ENCODE results near the gene BSPRY.

BSPRY gene

DNA sequence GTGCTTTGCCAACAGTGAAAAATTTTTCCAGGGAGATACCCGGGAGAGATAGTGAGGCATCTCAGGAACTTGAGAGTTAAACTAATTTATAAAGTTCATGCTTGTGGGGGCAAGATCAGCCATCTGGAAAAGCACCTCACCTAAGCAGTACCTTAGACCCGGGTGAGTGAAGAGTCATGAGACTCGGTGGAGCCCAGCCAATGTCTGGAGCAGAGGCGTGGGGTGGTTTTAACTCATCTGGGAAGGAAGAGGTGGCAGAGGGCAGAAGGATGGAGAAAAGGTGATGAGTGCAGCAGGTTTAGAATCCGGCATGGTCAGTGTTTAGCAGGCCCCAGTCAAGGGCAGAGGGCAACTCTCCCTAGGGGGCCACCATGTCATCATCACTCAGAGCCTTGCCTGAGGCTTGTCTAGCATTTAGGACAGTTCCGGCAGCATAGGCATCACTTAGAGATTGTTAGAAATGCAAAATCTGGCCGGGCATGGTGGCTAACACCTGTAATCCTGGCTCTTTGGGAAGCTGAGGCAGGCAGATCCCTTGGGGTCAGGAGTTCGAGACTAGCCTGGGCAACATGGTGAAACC is 41.9 kb upstream of the BSPRY start:
- no peaks in the 10 kb centered on the region for H3K9me3 ChIP-seq
- no peaks in the 10 kb centered on the region; the same call in 1 of the 2 replicates for H3K4me1 ChIP-seq
- no peaks in the 10 kb centered on the region for H3K36me3 ChIP-seq
- DNase-seq: no peak
- H3K4me3 ChIP-seq (ENCODE audit: low read depth, low read length): no peak overlapping the region
- no peaks in the 10 kb centered on the region for H3K27me3 ChIP-seq
- TF ChIP-seq, protein P1, sequence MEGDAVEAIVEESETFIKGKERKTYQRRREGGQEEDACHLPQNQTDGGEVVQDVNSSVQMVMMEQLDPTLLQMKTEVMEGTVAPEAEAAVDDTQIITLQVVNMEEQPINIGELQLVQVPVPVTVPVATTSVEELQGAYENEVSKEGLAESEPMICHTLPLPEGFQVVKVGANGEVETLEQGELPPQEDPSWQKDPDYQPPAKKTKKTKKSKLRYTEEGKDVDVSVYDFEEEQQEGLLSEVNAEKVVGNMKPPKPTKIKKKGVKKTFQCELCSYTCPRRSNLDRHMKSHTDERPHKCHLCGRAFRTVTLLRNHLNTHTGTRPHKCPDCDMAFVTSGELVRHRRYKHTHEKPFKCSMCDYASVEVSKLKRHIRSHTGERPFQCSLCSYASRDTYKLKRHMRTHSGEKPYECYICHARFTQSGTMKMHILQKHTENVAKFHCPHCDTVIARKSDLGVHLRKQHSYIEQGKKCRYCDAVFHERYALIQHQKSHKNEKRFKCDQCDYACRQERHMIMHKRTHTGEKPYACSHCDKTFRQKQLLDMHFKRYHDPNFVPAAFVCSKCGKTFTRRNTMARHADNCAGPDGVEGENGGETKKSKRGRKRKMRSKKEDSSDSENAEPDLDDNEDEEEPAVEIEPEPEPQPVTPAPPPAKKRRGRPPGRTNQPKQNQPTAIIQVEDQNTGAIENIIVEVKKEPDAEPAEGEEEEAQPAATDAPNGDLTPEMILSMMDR (IDR thresholded peaks at IDR 0.05; ENCODE audit: low read depth, low read length): no peak

DNA sequence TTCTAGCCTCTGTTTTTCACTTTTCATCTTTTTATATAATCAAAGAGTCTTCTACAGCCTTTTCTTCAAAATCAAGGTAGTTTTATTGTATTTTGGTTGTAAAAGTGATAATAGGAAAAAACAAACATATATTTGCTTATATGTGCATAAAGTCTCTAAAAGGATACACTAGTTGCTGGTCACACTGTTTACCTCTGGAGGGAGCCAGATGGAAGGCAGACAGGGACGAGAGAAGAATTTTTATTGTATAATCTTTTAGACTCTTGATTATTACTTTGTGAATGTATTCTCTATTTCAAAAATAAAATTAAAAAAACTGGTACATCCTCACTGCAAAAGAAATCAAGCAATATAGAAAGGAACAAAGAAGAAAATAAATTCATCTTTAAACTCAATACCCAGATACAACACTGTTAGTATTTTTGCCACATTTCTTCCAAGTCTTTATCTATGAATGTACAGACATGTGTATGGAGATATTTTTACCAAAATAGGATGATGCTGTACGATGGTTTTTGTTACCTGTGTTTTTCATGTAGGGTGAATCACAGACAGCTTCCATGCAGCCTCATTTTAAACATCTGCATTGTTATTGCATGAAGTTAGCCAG is 40.0 kb upstream of the BSPRY start:
- Histone ChIP-seq H3K27me3 (no peaks in the 10 kb centered on the region), H3K4me3 (ENCODE audit: low read depth, low read length) (no peak overlapping the region), H3K4me1 (no peaks in the 10 kb centered on the region; the same call in 1 of the 2 replicates), H3K36me3 (no peaks in the 10 kb centered on the region), H3K9me3 (no peaks in the 10 kb centered on the region)
- peak; percentile 40 for DNase-seq
- TF ChIP-seq, protein P1 (IDR thresholded peaks at IDR 0.05; ENCODE audit: low read depth, low read length): peak; percentile 89

DNA sequence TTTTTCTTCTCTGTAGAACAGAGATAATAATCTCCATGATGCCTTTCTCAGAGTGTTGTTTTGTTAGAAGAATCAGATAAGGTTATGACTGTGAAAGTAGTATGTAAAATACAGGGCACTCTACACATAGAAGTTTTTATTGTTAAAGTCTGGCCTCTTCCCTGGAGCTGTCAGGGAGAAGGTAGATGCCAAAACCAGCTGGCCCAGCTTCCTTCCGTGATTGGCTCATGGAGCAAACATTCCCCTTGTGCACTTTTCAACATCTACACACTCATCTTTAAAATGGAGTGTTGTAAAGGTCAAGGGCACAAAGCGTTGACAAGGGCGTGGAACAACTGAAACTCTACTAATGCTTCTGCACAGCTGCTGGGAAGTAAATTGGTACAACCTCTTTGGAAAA is 38.8 kb upstream of the BSPRY start:
- H3K36me3 ChIP-seq: no peaks in the 10 kb centered on the region
- H3K27me3 ChIP-seq: no peaks in the 10 kb centered on the region
- H3K4me3 ChIP-seq (ENCODE audit: low read depth, low read length): no peak overlapping the region
- DNase-seq: no peak
- no peaks in the 10 kb centered on the region; the same call in 1 of the 2 replicates for H3K4me1 ChIP-seq
- TF ChIP-seq, protein P1 (IDR thresholded peaks at IDR 0.05; ENCODE audit: low read depth, low read length): no peak
- H3K9me3 ChIP-seq: no peaks in the 10 kb centered on the region

DNA sequence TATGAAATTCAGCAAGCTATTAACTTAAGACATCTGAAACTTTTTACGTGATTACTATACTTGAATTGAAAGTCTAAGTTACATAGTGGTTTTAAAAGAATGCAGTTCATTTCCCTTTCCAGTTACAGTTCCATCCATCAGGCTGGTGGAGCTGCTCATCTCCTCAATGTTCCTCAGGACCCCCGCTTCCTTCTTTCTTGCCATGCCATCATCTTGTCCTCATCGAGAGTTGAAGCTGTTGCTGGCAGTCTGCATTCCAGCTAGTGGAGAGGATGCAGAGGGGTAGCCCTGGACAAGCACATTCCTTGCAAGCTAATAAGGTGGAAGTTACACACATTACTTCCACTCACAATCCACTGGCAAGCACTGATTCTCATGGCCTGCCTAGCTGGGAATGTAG is 37.4 kb upstream of the BSPRY start:
- no peak for DNase-seq
- no peaks in the 10 kb centered on the region for H3K9me3 ChIP-seq
- TF ChIP-seq, protein P1 (IDR thresholded peaks at IDR 0.05; ENCODE audit: low read depth, low read length): no peak

DNA sequence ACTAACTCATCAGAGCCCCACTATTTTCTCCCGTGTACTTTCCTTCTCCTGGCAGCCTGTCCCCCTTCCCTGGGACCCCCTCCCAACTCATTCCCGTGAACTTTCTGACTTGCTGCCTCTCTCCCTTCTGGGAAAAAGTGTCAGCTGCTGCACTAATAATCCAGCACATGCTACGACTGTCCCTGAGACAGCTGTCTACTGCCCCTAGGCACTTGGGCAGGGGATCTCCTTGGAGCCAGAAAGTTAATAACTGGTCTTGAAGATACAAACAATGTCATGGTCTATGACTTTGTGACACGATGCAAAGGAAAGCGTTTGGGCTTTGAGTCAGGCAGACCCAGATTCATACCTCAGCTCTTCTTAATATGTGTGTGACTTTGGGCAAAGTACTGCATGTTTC is 36.1 kb upstream of the BSPRY start:
- H3K27me3 ChIP-seq: no peaks in the 10 kb centered on the region
- H3K9me3 ChIP-seq: no peaks in the 10 kb centered on the region
- no peaks in the 10 kb centered on the region; the same call in 1 of the 2 replicates for H3K4me1 ChIP-seq
- H3K4me3 ChIP-seq (ENCODE audit: low read depth, low read length): no peak overlapping the region
- TF ChIP-seq, protein P1 (IDR thresholded peaks at IDR 0.05; ENCODE audit: low read depth, low read length): no peak
- no peak for DNase-seq
- no peaks in the 10 kb centered on the region for H3K36me3 ChIP-seq

More for the DNA sequence above, 37.4 kb upstream of the BSPRY start:
- Histone ChIP-seq H3K27me3 (no peaks in the 10 kb centered on the region), H3K4me1 (no peaks in the 10 kb centered on the region; the same call in 1 of the 2 replicates), H3K36me3 (no peaks in the 10 kb centered on the region), H3K4me3 (ENCODE audit: low read depth, low read length) (no peak overlapping the region)

DNA sequence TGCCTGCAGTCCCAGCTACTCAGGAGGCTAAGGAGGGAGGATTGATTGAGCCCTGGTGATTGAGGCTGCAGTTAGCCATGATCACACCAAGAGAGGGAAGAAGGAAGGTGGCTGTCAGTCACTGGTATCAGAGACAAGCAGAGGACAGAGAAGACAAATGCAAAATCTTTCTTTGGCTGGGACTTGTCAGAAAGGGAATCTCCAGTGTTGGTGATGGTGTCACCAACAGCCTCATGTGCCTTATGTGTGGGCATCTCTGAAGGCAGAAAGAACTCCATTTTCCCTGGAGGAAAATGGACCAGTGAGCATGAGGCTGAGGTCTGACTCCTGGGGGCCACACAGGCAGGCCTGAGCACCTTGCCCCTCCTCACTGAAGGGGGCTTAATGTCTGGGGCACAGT is 34.1 kb upstream of the BSPRY start:
- Histone ChIP-seq H3K36me3 (no peaks in the 10 kb centered on the region), H3K4me1 (peaks cover 4% of the 10 kb centered on the region; the same call in 1 of the 2 replicates)

More for the DNA sequence above, 34.1 kb upstream of the BSPRY start:
- no peaks in the 10 kb centered on the region for H3K9me3 ChIP-seq
- TF ChIP-seq, protein P1 (IDR thresholded peaks at IDR 0.05; ENCODE audit: low read depth, low read length): no peak
- H3K4me3 ChIP-seq (ENCODE audit: low read depth, low read length): no peak overlapping the region
- no peak for DNase-seq
- no peaks in the 10 kb centered on the region for H3K27me3 ChIP-seq
